WTC11 (cell line): ENCODE results near the gene ZNF185.

Experiments
- CREM ChIP-seq: sonication (generic); formaldehyde crosslinking; IDR thresholded peaks from 2 replicates; pipeline ENCODE4 v1.8.1; 2022; ENCODE audit warnings: mild to moderate bottlenecking, missing genetic modification reagents, moderate library complexity
- ELF4 ChIP-seq: sonication (generic); formaldehyde crosslinking; IDR thresholded peaks from 2 replicates; pipeline ENCODE4 v1.8.1; 2022; ENCODE audit warnings: low read depth, mild to moderate bottlenecking, moderate library complexity, missing genetic modification reagents
- IRF2 ChIP-seq: sonication (generic); formaldehyde crosslinking; IDR thresholded peaks from 2 replicates; pipeline ENCODE4 v1.8.0; 2022; ENCODE audit warnings: low read depth, missing genetic modification reagents, borderline replicate concordance
- MAX ChIP-seq: sonication (generic); formaldehyde crosslinking; IDR thresholded peaks from 2 replicates; pipeline ENCODE4 v1.8.0; 2022; ENCODE audit warnings: mild to moderate bottlenecking, missing genetic modification reagents
- ZBTB43 ChIP-seq: sonication (generic); formaldehyde crosslinking; IDR thresholded peaks from 2 replicates; pipeline ENCODE4 v1.8.1; 2023; ENCODE audit warnings: mild to moderate bottlenecking, missing genetic modification reagents
- TF ChIP-seq, protein P1 (sequence below): sonication (generic); formaldehyde crosslinking; IDR thresholded peaks from 2 replicates; pipeline ENCODE4 v1.8.0; 2022; ENCODE audit warnings: mild to moderate bottlenecking, missing genetic modification reagents

GRCh38 chrX:152899111-152899873 lies 1.4 kb downstream of the ZNF185 start:
- TF ChIP-seq CREM (CRISPR knock-in tag) (no peak), ELF4 (CRISPR knock-in tag) (no peak), ZBTB43 (CRISPR knock-in tag) (no peak), IRF2 (CRISPR knock-in tag) (no peak), MAX (CRISPR knock-in tag) (no peak)
- TF ChIP-seq, protein P1, sequence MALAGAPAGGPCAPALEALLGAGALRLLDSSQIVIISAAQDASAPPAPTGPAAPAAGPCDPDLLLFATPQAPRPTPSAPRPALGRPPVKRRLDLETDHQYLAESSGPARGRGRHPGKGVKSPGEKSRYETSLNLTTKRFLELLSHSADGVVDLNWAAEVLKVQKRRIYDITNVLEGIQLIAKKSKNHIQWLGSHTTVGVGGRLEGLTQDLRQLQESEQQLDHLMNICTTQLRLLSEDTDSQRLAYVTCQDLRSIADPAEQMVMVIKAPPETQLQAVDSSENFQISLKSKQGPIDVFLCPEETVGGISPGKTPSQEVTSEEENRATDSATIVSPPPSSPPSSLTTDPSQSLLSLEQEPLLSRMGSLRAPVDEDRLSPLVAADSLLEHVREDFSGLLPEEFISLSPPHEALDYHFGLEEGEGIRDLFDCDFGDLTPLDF = no peak
